Forelimb muscle (tissue), 1 donor: ENCODE results near the gene FKBP9. TPM values are rescaled to one million over a fixed set of nuclear protein-coding genes. Genes with fewer than 3 reads are reported as not detected.
"Not testable (repeated sequence)": the region's sequence is repeated elsewhere in the genome, so short reads cannot be mapped to it uniquely, and the experiment has no call there.

ENCODE experiments used
- DNase-seq: peaks from one replicate; pipeline ENCODE4 v3.0.0-alpha.2; 2013; ENCODE audit warnings: low read depth
- polyA plus RNA-seq: library from polyadenylated mRNA; unstranded; fragments of 120-200 nt; gene quantifications from one replicate; pipeline ENCODE4 v1.2.1, GENCODE V29; 2013; ENCODE audit not compliant: insufficient read length

The FKBP9 gene
- polyA plus RNA-seq, 1 donor: 135 TPM

GRCh38 chr7:32948202-32948601, 9.0 kb upstream of the FKBP9 start:
- DNase-seq: no peak

DNA sequence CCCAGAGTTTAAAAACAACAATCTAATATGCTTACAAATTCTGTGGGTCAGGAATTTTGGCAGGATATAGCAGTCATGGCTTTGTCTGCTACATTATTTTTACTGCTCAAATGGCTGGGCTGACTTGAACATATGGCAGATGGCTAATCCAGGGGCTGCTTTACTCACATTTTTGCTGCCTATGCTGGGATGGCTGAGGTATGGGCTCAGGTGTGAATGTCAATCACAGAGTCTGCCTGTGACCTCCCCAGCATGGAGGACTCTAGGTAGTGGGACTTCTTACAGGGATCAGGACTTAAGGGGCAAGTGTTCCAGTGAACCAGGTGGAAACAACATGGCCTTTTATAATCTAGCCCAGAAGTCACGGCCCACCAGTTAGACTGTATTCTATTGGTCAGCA, 4.4 kb upstream of the FKBP9 start:
- no peak for DNase-seq

DNA sequence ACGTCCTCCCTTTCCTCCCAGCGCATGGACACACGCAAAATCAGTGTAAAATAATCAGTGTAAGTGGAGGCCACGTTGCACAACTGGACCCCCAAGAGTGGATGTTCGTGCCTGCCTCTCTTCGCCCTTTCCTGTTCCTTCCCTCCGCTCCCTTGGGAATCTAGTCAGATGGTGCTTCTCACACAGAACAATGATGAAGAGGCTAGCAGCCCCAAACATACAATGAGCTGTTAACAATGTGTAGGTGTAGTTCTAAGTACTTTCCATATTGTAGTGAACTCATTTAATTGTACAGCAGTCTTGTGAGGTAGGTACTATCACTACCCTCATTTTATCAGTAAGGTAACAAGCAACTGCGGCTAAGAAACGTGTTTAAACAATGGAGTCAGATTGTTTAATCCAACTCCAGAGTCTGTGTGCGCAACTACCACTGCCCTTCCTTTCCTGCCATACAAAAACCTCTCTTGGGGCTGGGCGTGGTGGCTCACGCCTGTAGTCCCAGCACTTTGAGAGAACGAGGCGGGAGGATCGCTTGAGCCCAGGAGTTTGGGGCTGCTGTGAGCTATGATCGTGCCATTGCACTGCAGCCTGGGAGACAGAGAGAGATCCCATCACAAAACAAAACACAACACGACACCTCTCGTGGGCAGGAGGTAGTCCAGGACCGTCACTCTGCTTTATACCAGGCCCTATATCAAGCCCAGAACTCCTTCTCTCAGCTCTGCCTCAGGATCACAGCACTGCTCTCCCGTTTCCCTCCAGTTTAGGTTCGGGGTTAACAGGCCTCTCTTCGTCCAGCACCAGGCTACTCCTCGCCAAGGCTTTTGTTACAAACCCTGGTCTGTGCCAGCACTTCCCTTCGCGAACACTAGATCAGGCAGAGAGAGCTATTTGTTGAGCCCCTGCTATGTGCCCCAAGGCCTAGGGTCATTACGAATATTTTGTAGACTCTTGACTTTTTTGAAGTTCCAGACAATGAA, 1.1 kb downstream of the FKBP9 start:
- DNase-seq: no peak

DNA sequence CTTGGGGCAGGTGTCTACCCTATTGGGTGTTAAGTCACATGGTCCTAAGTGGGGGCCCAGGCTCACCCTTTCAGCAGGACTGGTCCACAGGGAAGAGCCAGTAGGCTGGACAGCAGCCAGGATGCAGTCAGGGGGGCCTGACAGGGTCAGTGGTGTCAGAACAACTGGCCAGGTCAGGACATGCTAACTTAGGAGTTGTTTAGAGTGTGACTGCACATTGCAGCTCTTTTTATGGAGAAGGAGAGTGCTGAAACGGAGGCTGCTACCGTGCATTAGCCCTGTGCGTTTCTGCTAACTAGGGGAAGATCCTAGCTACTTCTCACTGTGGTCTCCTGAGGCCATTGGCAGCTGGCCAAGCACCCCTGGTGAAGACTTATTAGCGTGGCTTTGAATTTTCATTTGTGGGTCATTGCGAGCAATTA, 6.7 kb downstream of the FKBP9 start:
- DNase-seq: not testable (repeated sequence)

DNA sequence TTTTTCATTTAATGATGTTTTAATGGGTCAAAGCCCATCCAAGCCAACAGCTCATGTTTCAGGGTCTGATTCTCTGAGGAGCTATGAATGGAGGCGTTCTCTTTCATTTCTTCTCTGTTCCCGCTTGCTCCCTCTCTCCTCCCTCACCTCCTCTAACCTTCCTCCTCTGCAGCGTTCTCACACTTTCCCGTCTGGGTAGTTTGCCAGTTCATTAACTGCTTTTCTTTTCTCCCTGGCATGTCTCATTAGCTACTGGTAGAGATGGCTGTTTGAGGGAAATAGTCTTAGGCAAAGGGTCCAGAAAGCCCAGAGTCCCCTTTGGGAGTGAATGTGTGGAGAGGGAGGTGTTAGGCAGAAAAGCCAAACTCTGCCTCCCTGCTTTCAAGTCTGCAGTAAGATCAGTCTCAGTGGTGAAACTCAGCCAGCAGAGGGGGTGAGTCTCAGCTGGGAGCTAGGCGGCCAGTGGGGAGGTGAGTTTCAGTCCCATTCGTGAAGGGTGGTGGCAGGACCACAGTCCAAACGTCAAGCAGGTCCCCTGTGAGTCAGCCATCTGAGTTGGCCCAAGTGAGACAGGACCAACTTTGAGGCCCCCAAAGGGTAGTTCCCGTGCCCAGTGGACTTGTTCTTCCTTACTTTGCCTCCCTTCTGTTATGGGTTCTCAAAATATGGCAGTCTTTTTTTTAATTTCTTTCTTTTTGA, 7.4 kb downstream of the FKBP9 start:
- DNase-seq: not testable (repeated sequence)

GRCh38 chr7:32966489-32967267, 9.4 kb downstream of the FKBP9 start:
- not testable (repeated sequence) for DNase-seq

DNA sequence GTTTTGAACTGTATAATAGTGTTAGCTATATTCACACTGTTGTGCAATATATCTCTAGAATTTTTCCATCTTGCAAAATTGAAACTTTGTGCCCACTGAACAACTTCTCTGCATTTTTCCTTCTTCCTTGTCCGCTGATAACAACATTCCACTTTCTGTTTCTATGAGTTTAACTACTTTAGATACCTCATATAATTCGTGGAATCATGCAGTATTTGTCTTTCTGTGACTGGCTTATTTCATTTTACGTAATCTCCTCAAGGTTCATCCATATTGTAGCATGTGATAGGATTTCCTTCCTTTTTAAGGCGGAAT, 10.0 kb downstream of the FKBP9 start:
- DNase-seq: not testable (repeated sequence)

- DNase-seq: not testable (repeated sequence)
These were observed 14.7 kb downstream of the FKBP9 start for GRCh38 chr7:32971967-32972366.

GRCh38 chr7:32977159-32977558, 19.9 kb downstream of the FKBP9 start:
- not testable (repeated sequence) for DNase-seq

DNA sequence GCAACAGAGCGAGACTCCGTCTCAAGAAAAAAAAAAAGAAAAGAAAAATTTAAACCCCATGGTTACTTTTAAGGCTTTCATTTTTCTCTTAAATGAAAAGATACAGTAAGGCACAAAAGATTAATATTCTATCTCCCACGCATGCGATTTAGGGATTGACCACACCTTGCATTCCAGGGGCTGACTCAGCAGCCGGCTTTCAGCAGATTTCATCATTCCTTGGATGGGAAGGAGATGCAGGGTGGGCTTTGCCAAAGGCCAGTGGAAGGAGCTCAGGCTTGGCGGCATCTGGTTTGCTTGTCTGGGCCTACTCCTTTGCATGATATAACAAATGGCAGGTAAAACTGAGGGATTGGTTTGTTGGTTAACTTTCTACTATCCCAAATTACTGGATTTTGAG, 22.0 kb downstream of the FKBP9 start:
- DNase-seq: not testable (repeated sequence)

DNA sequence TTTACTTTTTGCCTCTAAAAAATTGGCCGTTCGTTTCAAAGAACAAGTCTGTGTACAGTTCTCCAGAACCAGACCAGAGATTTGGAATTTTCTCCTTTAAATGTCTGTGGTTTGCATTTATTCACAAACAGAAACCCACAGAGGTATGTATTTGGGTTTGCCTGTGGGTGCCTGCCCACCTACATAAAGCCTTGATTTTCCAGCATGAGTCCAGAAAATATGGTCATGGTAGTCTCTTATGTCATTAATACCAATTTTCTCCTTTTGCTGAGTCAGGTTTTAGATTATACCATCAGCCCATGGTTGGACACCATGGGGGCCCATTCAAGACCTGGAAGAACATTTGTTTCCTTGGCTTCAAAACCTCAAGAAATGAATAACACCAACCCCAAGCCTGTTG, 22.7 kb downstream of the FKBP9 start:
- not testable (repeated sequence) for DNase-seq

GRCh38 chr7:32988148-32988547, 30.9 kb downstream of the FKBP9 start:
- DNase-seq: not testable (repeated sequence)

DNA sequence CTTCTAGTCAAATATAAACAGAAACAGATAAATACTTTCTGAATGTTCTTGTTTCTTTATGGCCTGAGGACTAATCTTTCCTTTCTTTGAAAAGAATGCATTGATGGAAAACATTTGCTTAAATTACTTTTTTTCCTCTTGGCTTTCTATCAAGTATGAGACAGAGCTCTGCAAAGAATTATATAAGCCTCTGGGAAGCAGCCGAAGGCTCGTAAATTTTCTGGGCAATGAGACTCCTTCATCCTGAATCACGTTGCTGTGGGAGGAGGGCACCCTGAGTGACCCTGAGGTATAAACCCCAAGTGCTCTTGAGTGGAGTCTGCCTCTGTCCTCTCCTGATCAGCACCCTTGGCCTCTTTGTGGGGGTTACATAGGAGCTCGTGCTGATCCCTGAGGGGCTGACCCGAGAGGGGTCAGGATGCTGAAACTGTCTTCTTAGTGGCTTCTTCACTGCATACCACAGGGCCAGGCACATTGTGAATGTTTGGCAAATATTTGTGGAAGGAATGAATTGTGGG, 33.9 kb downstream of the FKBP9 start:
- DNase-seq: not testable (repeated sequence)

- not testable (repeated sequence) for DNase-seq
These were observed 34.9 kb downstream of the FKBP9 start for GRCh38 chr7:32991975-32992700.

- DNase-seq: not testable (repeated sequence)
These were observed 35.5 kb downstream of the FKBP9 start for GRCh38 chr7:32992750-32993149.

DNA sequence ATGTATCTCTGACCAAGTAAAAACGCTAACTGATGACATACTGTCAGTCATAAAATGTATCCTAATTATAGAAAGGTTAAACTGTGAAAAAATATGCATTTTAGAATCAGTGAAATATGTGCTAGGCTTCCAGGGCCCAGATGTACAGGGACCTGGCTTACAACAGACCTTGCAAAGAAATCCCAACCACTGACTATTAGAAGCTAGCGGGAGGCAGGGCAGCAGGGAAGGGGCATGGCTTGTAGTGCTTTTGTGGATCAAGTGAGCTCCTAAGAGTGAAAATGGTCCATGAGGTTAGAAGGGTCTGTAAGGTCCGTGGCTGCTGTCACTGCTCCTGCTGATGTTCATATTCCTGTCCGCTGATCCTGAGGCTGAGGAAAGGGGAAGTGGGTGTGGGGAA, 40.7 kb downstream of the FKBP9 start:
- DNase-seq: not testable (repeated sequence)

- not testable (repeated sequence) for DNase-seq
These were observed 41.3 kb downstream of the FKBP9 start for GRCh38 chr7:32998361-32999171.

GRCh38 chr7:32999380-32999779, 42.1 kb downstream of the FKBP9 start:
- DNase-seq: not testable (repeated sequence)

GRCh38 chr7:33003111-33003510, 45.9 kb downstream of the FKBP9 start:
- not testable (repeated sequence) for DNase-seq

DNA sequence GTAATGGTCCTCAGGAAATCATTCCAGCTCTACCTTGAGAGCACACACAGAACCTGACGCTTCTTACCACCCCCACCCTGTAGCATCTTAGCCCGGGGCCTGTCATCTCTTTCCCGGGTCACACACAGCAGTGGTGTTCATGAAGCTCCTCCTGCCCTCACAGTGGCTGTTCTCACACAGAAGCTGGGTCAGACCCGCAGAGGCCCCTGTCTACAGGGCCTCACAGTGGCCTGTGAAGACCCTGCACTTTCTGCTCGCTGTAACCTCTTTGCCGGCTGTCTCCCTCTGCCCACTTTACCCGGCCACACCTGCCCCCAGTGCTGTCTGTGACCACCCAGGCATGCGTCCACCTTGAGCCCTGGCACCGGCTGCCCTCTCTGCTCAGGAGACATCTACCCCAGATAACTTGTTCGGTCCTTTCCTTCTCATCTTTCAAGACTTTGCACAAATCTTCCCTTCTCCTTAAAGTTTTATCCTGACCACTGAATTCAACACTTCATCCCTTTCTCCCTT, 46.9 kb downstream of the FKBP9 start:
- not testable (repeated sequence) for DNase-seq
